Ecto neural progenitor cell (in vitro differentiated cells): ENCODE measurements around the gene CDH23.

Source experiments
- DNase-seq: peaks from one replicate; pipeline ENCODE4 v3.0.0-alpha.2; 2018; ENCODE audit warnings: low spot score

Gene CDH23

GRCh38 chr10:71564194-71564820, 167.6 kb downstream of the CDH23 start:
- no peak for DNase-seq

- no peak for DNase-seq
Measured at GRCh38 chr10:71565284-71566000, 168.7 kb downstream of the CDH23 start.

GRCh38 chr10:71567006-71567405, 170.3 kb downstream of the CDH23 start:
- DNase-seq = no peak

- no peak for DNase-seq
Measured at GRCh38 chr10:71568896-71569492, 172.3 kb downstream of the CDH23 start.

- peak; percentile 90 for DNase-seq
Measured at GRCh38 chr10:71569775-71570588, 173.3 kb downstream of the CDH23 start.

- no peak for DNase-seq
Measured at GRCh38 chr10:71571460-71572175, 174.9 kb downstream of the CDH23 start.

- no peak for DNase-seq
Measured at GRCh38 chr10:71572962-71573361, 176.2 kb downstream of the CDH23 start.

GRCh38 chr10:71573562-71574518, 177.1 kb downstream of the CDH23 start:
- no peak for DNase-seq

GRCh38 chr10:71575451-71575850, 178.7 kb downstream of the CDH23 start:
- no peak for DNase-seq

GRCh38 chr10:71575934-71576801, 179.4 kb downstream of the CDH23 start:
- no peak for DNase-seq

- no peak for DNase-seq
Measured at GRCh38 chr10:71576842-71577241, 180.1 kb downstream of the CDH23 start.

- DNase-seq = no peak
Measured at GRCh38 chr10:71577345-71577744, 180.6 kb downstream of the CDH23 start.

- no peak for DNase-seq
Measured at GRCh38 chr10:71578069-71578468, 181.3 kb downstream of the CDH23 start.

GRCh38 chr10:71579668-71580067, 182.9 kb downstream of the CDH23 start:
- no peak for DNase-seq

- no peak for DNase-seq
Measured at GRCh38 chr10:71580415-71580814, 183.7 kb downstream of the CDH23 start.

GRCh38 chr10:71580926-71581325, 184.2 kb downstream of the CDH23 start:
- DNase-seq = no peak

GRCh38 chr10:71581376-71581775, 184.7 kb downstream of the CDH23 start:
- no peak for DNase-seq

GRCh38 chr10:71582019-71582418, 185.3 kb downstream of the CDH23 start:
- no peak for DNase-seq
